Small intestine (tissue), 7 donors: ENCODE results near the gene RAB33A. TPM values are rescaled to one million over a fixed set of nuclear protein-coding genes. Genes with fewer than 3 reads are reported as not detected.
A peak's percentile ranks its signal among the peaks of the same experiment; 100 is the strongest.
"Not testable (repeated sequence)": the region's sequence is repeated elsewhere in the genome, so short reads cannot be mapped to it uniquely, and the experiment has no call there.

ENCODE experiments used
- DNase-seq, 2 donors: peaks; one replicate each; pipeline versions ENCODE4 v3.0.0 to v3.0.0-alpha.2; 2013
- FAIRE-seq: peaks from 2 replicates; lab custom pipeline; 2012; peaks lifted over from hg19 to GRCh38; lab: Jason Lieb, UNC
- H3K27ac ChIP-seq, 3 donors: one replicate each; pipeline ENCODE4 v1.5.1; 2013; ENCODE audit warnings: low read length in 2 of 3, mild to moderate bottlenecking in 2 of 3, control low read depth in 1 of 3, inconsistent platforms in 1 of 3, low read depth in 1 of 3, moderate library complexity in 1 of 3
- H3K27me3 ChIP-seq, 3 donors: one replicate each; pipeline ENCODE4 v1.6.1; 2013; ENCODE audit warnings: low read length in 3 of 3, inconsistent platforms in 1 of 3; ENCODE audit not compliant: control insufficient read depth in 3 of 3, insufficient read depth in 3 of 3
- H3K36me3 ChIP-seq, 3 donors: one replicate each; pipeline ENCODE4 v1.6.1; 2013; ENCODE audit warnings: low read length in 3 of 3, inconsistent platforms in 1 of 3, low read depth in 1 of 3, mild to moderate bottlenecking in 1 of 3, moderate library complexity in 1 of 3; ENCODE audit not compliant: control insufficient read depth in 3 of 3, insufficient read depth in 2 of 3
- H3K4me1 ChIP-seq, 3 donors: one replicate each; pipeline ENCODE4 v1.6.1; 2013; ENCODE audit warnings: low read length in 2 of 3, inconsistent platforms in 1 of 3, low read depth in 1 of 3, mild to moderate bottlenecking in 1 of 3, moderate library complexity in 1 of 3; ENCODE audit not compliant: control insufficient read depth in 3 of 3, insufficient read depth in 2 of 3
- H3K4me3 ChIP-seq, 3 donors: one replicate each; pipeline ENCODE4 v1.5.1; 2013; ENCODE audit warnings: low read length in 3 of 3, control low read depth in 1 of 3, inconsistent platforms in 1 of 3, low read depth in 1 of 3, mild to moderate bottlenecking in 1 of 3, moderate library complexity in 1 of 3
- H3K9me3 ChIP-seq, 2 donors: one replicate each; pipeline ENCODE4 v1.6.1; 2013; ENCODE audit warnings: low read depth in 1 of 2, low read length in 1 of 2; ENCODE audit not compliant: control insufficient read depth in 2 of 2, insufficient read depth in 1 of 2
- WGBS, 3 donors: extraction: QIAGEN DNeasy Blood & Tissue Kit; methylation state at CpG; one replicate each; pipeline ENCODE4 v1.1.7; 2013; 5-methylcytosine and 5-hydroxymethylcytosine counted together
- polyA plus RNA-seq, 4 donors: library from polyadenylated mRNA; stranded (reverse) in 3 of 4; unstranded in 1 of 4; fragments of 200-250 nt in 3 of 4; fragments of 120-200 nt in 1 of 4; gene quantifications; one replicate each; pipeline versions ENCODE4 v1.2.1 to v1.2.3, GENCODE V29; 2013
- donor health status: healthy with polysubstance abuse.
- donor health status: control.
- donor health status: control.
- donor health status: Bipolar disorder and iron deficiency.
- donor health status: healthy.

The RAB33A gene
- polyA plus RNA-seq, 4 donors: 0.50 to 1.1 (median 0.94) TPM

DNA sequence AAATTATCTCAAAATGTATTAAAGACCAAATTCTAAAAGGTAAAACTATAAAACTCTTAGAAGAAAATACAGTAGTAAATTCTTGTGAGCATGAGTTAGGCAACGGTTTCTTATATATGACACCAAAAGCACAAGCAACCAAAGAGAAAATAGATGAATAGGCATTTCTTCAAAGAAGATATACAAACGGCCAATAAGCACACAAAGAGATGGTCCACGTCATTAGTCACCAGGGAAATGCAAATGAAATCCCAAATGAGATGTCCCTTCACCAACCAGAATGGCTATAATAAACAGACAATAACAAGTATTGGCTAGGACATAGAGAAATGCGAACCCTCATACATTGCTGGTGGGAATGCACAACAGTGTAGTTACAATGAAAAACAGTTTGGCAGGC lies 44.6 kb downstream of the RAB33A start:
- H3K4me3 ChIP-seq: no peak overlapping the region
- H3K27me3 ChIP-seq: no peaks in the 10 kb centered on the region
- no peaks in the 10 kb centered on the region for H3K4me1 ChIP-seq
- H3K27ac ChIP-seq: no peak overlapping the region
- FAIRE-seq (no peak), DNase-seq (no peak)
- 71 to 89% (median 87%) methylated on average over 4 of the region's 4 CpGs for WGBS, 3 donors
- H3K36me3 ChIP-seq: peaks cover 0 to 3% (median 0%) of the 10 kb centered on the region in 3 donors
- H3K9me3 ChIP-seq: no peaks in the 10 kb centered on the region

DNA sequence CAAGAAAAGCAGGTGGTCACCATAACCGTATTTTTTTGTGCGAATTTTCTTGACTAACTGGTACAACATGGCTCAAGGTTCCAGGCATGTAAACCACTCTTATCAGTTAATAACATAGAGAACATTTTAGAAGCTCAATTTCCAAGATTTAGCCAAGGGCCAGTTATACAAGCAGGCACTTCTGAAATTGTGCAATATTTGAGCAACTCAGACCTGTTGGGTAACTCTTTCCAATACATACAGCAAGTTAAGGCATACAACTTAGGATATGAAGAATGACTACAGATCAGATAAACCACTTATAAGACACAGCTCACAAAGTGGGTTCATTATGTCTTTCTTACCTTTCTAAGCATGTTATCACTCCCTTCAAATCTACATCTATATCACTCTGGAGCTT lies 53.0 kb downstream of the RAB33A start:
- H3K4me3 ChIP-seq: no peak overlapping the region
- H3K27ac ChIP-seq: no peak overlapping the region
- H3K9me3 ChIP-seq: no peaks in the 10 kb centered on the region
- no peaks in the 10 kb centered on the region for H3K27me3 ChIP-seq
- no peaks in the 10 kb centered on the region for H3K36me3 ChIP-seq
- no peak for FAIRE-seq
- 77 to 100% (median 86%) methylated on average over 2 of the region's 2 CpGs for WGBS, 3 donors
- DNase-seq: peak in 1 of 2 donors; percentile 6
- no peaks in the 10 kb centered on the region for H3K4me1 ChIP-seq

GRCh38 chrX:130228871-130229270 lies 57.1 kb downstream of the RAB33A start:
- Histone ChIP-seq H3K36me3 (no peaks in the 10 kb centered on the region), H3K4me3 (no peak overlapping the region), H3K9me3 (no peaks in the 10 kb centered on the region), H3K4me1 (no peaks in the 10 kb centered on the region), H3K27me3 (no peaks in the 10 kb centered on the region), H3K27ac (no peak overlapping the region)
- FAIRE-seq (no peak), DNase-seq (no peak)
- 88 to 97% (median 92%) methylated on average over 2 of the region's 2 CpGs for WGBS, 3 donors

DNA sequence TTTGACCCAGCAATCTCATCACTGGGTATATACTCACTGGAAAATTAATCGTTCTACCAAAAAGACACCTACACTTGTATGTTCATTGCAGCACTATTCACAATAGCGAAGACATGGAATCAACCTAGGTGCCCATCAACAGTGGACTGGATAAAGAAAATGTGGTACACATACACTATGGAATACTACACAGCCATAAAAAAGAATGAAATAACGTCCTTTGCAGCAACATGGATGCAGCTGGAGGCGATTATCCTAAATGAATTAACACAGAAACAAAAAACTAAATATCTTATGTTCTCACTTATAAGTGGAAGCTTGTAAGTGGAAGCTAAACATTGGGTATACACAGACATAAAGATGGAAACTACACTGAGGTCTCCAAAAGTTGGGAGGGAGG lies 59.4 kb downstream of the RAB33A start:
- 85 to 97% (median 95%) methylated on average over 4 of the region's 4 CpGs for WGBS, 3 donors
- not testable (repeated sequence) for H3K4me1 ChIP-seq, H3K27me3 ChIP-seq, DNase-seq, H3K36me3 ChIP-seq, FAIRE-seq, H3K9me3 ChIP-seq, H3K4me3 ChIP-seq, H3K27ac ChIP-seq

Other genes starting within 250 kb of the RAB33A start
- gene BCORL1, start 189.3 kb upstream of the RAB33A start, polyA plus RNA-seq: 10 to 100 TPM in 1 of 4 donors, 1 to 10 TPM in 3; 1.8 to 22.5 (median 3.2) TPM
- 10 to 100 TPM; 10.4 to 45.4 (median 13.7) TPM for gene ELF4, start 61.5 kb upstream of the RAB33A start, polyA plus RNA-seq
- 10 to 100 TPM; 47.2 to 92.6 (median 55.6) TPM for gene AIFM1, start 6.1 kb upstream of the RAB33A start, polyA plus RNA-seq
- gene ZNF280C, start 96.9 kb downstream of the RAB33A start, polyA plus RNA-seq: 1 to 10 TPM in 2 of 4 donors, under 1 TPM in 2; 0.45 to 4.0 (median 0.81) TPM
- 10 to 100 TPM in 1 of 4 donors, 1 to 10 TPM in 3; 7.3 to 19.1 (median 8.2) TPM for gene SLC25A14, start 168.0 kb downstream of the RAB33A start, polyA plus RNA-seq
- 1 to 10 TPM in 1 of 4 donors, under 1 TPM in 1, not detected in 2; 0.07 to 1.4 TPM for gene GPR119, start 213.7 kb downstream of the RAB33A start, polyA plus RNA-seq
- gene RBMX2, start 230.0 kb downstream of the RAB33A start, polyA plus RNA-seq: 10 to 100 TPM; 16.5 to 38.6 (median 26.2) TPM